PC-9 (cell line): Measurements from ENCODE around the gene RAB40C. TPM values are rescaled to one million over a fixed set of nuclear protein-coding genes. Genes with fewer than 3 reads are reported as not detected.

Experiments used
- BruUV-seq: library from RNA; stranded (reverse); fragments of 400-500 nt; replicated peaks from 2 replicates; lab custom pipeline; 2021; lab: Mats Ljungman, UMichigan
- CTCF ChIA-PET: fragments of 300-600 bp; sonication (Branson Sonifier 250); formaldehyde crosslinking; loops from one replicate; lab custom pipeline; 2022; ENCODE audit warnings: antibody characterized with exemption; lab: Charles Lee
- POLR2A ChIA-PET: fragments of 300-600 bp; sonication (Branson Sonifier 250); formaldehyde crosslinking; loops from one replicate; lab custom pipeline; 2022; ENCODE audit warnings: antibody characterized with exemption; ENCODE audit not compliant: unreplicated experiment; lab: Charles Lee
- DNase-seq, 2 experiments: peaks; one replicate each; pipeline versions ENCODE4 v3.0.0 to v3.0.0-alpha.2; 2015 to 2022; ENCODE audit warnings: mixed read lengths in 1 of 2
- H2AFZ ChIP-seq: fragments of 200-600 bp; sonication (generic); 2 replicates; pipeline ENCODE4 v1.8.1; 2017; ENCODE audit warnings: antibody characterized with exemption
- H3F3A ChIP-seq: fragments of 200-600 bp; sonication (generic); 2 replicates; pipeline ENCODE4 v1.8.1; 2017; ENCODE audit warnings: antibody characterized with exemption, mild to moderate bottlenecking, low read depth; ENCODE audit not compliant: insufficient read depth
- H3K27ac ChIP-seq: fragments of 200-600 bp; sonication (generic); 2 replicates; pipeline ENCODE4 v1.6.1; 2016; ENCODE audit warnings: mixed run types
- H3K27me3 ChIP-seq: fragments of 200-600 bp; sonication (generic); 2 replicates; pipeline ENCODE4 v1.6.1; 2016; ENCODE audit warnings: low read depth, mixed run types; ENCODE audit not compliant: insufficient read depth
- H3K36me3 ChIP-seq: fragments of 200-600 bp; sonication (generic); 2 replicates; pipeline ENCODE4 v1.6.1; 2016; ENCODE audit warnings: low read depth, mixed run types
- H3K4me1 ChIP-seq: fragments of 200-600 bp; sonication (generic); replicated peaks from 2 replicates; pipeline ENCODE4 v1.6.1; 2016; ENCODE audit warnings: mixed run types; ENCODE audit not compliant: insufficient read depth
- H3K4me2 ChIP-seq: fragments of 200-600 bp; sonication (generic); 2 replicates; pipeline ENCODE4 v1.6.1; 2017; ENCODE audit warnings: mixed run types
- H3K4me3 ChIP-seq: fragments of 200-600 bp; sonication (generic); 2 replicates; pipeline ENCODE4 v1.6.1; 2016; ENCODE audit warnings: mixed run types
- H3K79me2 ChIP-seq: fragments of 200-600 bp; sonication (generic); 2 replicates; pipeline ENCODE4 v1.6.1; 2017; ENCODE audit warnings: low read depth, mixed run types
- H3K9me2 ChIP-seq: fragments of 200-600 bp; sonication (generic); 2 replicates; pipeline ENCODE4 v1.8.1; 2017; ENCODE audit warnings: mild to moderate bottlenecking; ENCODE audit not compliant: insufficient read depth
- H3K9me3 ChIP-seq: fragments of 200-600 bp; sonication (generic); 2 replicates; pipeline ENCODE4 v1.8.1; 2016; ENCODE audit warnings: low read depth; ENCODE audit not compliant: insufficient read depth
- H4K20me1 ChIP-seq: fragments of 200-600 bp; sonication (generic); 2 replicates; pipeline ENCODE4 v1.8.1; 2017; ENCODE audit not compliant: insufficient read depth
- EZH2 ChIP-seq: fragments of 200-600 bp; sonication (generic); IDR thresholded peaks from 2 replicates; pipeline ENCODE4 v1.8.0; 2017; ENCODE audit warnings: antibody characterized with exemption, low read depth
- intact Hi-C: fragments of 100-400 bp; cut with micrococcal nuclease; formaldehyde crosslinking; loops from one replicate; pipeline ENCODE4 v1.10.0; 2022; ENCODE audit not compliant: unreplicated experiment
- microRNA-seq: library from miRNA; unstranded; fragments of <30 nt; microRNA quantifications from one replicate; pipeline ENCODE4 v1.2.0, GENCODE V29; 2021; ENCODE audit warnings: borderline number of aligned reads, borderline replicate concordance
- total RNA-seq: library from RNA; stranded (reverse); gene quantifications from 2 replicates; pipeline ENCODE4 v1.2.3, GENCODE V29; 2021
- TF ChIP-seq, protein P1 (sequence below): fragments of 200-600 bp; sonication (generic); conservative IDR thresholded peaks from 2 replicates; pipeline ENCODE4 v1.6.1; 2017; ENCODE audit warnings: mixed run types, antibody characterized with exemption, mild to moderate bottlenecking, moderate library complexity

Gene RAB40C
- total RNA-seq, 1 experiment from 2014 or later, result 47.1 TPM

- Histone ChIP-seq H3K27ac (no peak overlapping the region), H2AFZ (no peak overlapping the region), H3K27me3 (no peaks in the 10 kb centered on the region), H3K36me3 (no peaks in the 10 kb centered on the region; the same call in 1 of the 2 replicates), H3K4me3 (no peak overlapping the region), H3K9me2 (no peaks in the 10 kb centered on the region), H3K4me2 (no peak overlapping the region), H3K9me3 (no peaks in the 10 kb centered on the region), H4K20me1 (peaks cover 19% of the 10 kb centered on the region), H3F3A (peaks cover 27% of the 10 kb centered on the region; the same call in 1 of the 2 replicates), H3K4me1 (peaks cover 17% of the 10 kb centered on the region), H3K79me2 (peaks cover 20% of the 10 kb centered on the region)
- CTCF ChIA-PET, result interaction anchor here (0.6 kb wide), 1 partner anchor 28 kb away, joined by 7 read pairs; no protein-coding TSS in a partner anchor
- POLR2A ChIA-PET, result interaction anchor here (0.7 kb wide), 1 partner anchor 17 kb away, joined by 4 read pairs; no protein-coding TSS in a partner anchor
- DNase-seq, result no peak
- TF ChIP-seq, protein P1, sequence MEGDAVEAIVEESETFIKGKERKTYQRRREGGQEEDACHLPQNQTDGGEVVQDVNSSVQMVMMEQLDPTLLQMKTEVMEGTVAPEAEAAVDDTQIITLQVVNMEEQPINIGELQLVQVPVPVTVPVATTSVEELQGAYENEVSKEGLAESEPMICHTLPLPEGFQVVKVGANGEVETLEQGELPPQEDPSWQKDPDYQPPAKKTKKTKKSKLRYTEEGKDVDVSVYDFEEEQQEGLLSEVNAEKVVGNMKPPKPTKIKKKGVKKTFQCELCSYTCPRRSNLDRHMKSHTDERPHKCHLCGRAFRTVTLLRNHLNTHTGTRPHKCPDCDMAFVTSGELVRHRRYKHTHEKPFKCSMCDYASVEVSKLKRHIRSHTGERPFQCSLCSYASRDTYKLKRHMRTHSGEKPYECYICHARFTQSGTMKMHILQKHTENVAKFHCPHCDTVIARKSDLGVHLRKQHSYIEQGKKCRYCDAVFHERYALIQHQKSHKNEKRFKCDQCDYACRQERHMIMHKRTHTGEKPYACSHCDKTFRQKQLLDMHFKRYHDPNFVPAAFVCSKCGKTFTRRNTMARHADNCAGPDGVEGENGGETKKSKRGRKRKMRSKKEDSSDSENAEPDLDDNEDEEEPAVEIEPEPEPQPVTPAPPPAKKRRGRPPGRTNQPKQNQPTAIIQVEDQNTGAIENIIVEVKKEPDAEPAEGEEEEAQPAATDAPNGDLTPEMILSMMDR, result no peak
- TF ChIP-seq EZH2, result no peak
- intact Hi-C loops, result loop anchor here (1.0 kb wide), 1 partner anchor 8 kb away; no protein-coding TSS in a partner anchor
- BruUV-seq, result no TSS peak
These were observed 87.7 kb downstream of the RAB40C start for GRCh38 chr16:677316-678190.

DNA sequence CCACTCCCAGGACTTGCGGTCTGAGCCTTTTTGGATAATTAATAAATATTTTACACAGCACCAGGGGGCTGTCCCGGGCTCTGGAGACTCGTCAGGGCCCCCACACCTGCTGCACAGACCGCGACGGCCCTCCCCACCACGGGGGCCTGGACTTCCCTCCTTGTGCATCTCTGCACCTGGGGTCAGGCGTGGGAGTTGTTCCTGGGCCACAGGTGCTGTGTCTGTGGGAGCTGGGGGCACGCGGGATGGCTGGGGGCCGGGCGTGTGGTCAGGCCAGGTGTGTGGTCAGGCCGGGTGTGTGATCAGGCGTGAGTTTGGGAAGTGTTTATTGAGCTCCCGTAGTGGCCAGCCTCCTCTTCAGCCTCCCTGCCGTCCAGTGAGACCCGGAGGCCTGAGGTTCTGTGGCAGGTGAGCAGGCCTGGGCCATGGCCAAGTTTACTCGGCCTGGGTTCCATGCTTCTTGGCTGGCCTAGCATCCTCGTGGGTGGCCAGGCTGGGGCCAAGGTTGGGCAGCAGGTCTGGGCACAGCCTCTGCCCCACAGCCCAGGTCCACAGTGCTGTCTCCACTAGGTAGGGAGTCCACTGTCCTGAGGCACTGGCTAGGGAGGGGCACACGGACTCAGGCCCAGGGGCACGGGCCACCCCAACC, 88.5 kb downstream of the RAB40C start:
- Histone ChIP-seq H3K4me1 (peaks cover 25% of the 10 kb centered on the region), H3K27me3 (no peaks in the 10 kb centered on the region), H2AFZ (no peak overlapping the region), H3K27ac (no peak overlapping the region), H3K79me2 (peaks cover 28% of the 10 kb centered on the region), H3K9me3 (no peaks in the 10 kb centered on the region), H3K36me3 (no peaks in the 10 kb centered on the region; the same call in 1 of the 2 replicates), H3K4me2 (no peak overlapping the region), H3K9me2 (no peaks in the 10 kb centered on the region), H3K4me3 (no peak overlapping the region), H3F3A (peaks cover 35% of the 10 kb centered on the region; the same call in 1 of the 2 replicates), H4K20me1 (peaks cover 27% of the 10 kb centered on the region)
- BruUV-seq, result no TSS peak
- ChIA-PET CTCF (no interaction called here), POLR2A (interaction anchor here (0.7 kb wide), 1 partner anchor 18 kb away, joined by 4 read pairs; no protein-coding TSS in a partner anchor)
- DNase-seq, result no peak
- intact Hi-C loops, result no loop called here
- TF ChIP-seq EZH2, result no peak
- TF ChIP-seq, protein P1, result no peak

Small RNA genes within 50 kb of the gene (microRNA-seq; reads per million reads assigned to microRNA genes)
- gene MIR3176, result 5.4 reads per million

Other genes starting within 250 kb of the RAB40C start
- gene AXIN1, start 237.3 kb upstream of the RAB40C start, total RNA-seq, result 42.0 and 51.2 TPM in 2 replicates
- gene MRPL28, start 219.5 kb upstream of the RAB40C start, total RNA-seq, result 130 and 150 TPM in 2 replicates
- 41.4 and 45.6 TPM in 2 replicates for gene PGAP6, start 208.1 kb upstream of the RAB40C start, total RNA-seq
- 157 and 159 TPM in 2 replicates for gene NME4, start 192.9 kb upstream of the RAB40C start, total RNA-seq
- 65.4 and 78.4 TPM in 2 replicates for gene DECR2, start 188.2 kb upstream of the RAB40C start, total RNA-seq
- gene RAB11FIP3, start 164.4 kb upstream of the RAB40C start, total RNA-seq, result 38.4 and 42.4 TPM in 2 replicates
- 66.8 and 68.9 TPM in 2 replicates for gene CAPN15, start 62.4 kb upstream of the RAB40C start, total RNA-seq
- gene PRR35, start 29.7 kb upstream of the RAB40C start, total RNA-seq, result 0.35 TPM in 1 of 2 replicates, not detected in the other
- gene NHLRC4, start 23.1 kb upstream of the RAB40C start, total RNA-seq, result not detected in 2 replicates
- gene PIGQ, start 20.1 kb upstream of the RAB40C start, total RNA-seq, result 72.5 and 96.1 TPM in 2 replicates
- gene WFIKKN1, start 40.9 kb downstream of the RAB40C start, total RNA-seq, result 6.9 and 9.2 TPM in 2 replicates
- gene METTL26, start 46.2 kb downstream of the RAB40C start, total RNA-seq, result 144 and 158 TPM in 2 replicates
- 64.2 and 69.6 TPM in 2 replicates for gene MCRIP2, start 51.8 kb downstream of the RAB40C start, total RNA-seq
- gene WDR90, start 59.3 kb downstream of the RAB40C start, total RNA-seq, result 118 and 126 TPM in 2 replicates
- 143 and 173 TPM in 2 replicates for gene RHOT2, start 78.1 kb downstream of the RAB40C start, total RNA-seq
- 18.1 and 19.9 TPM in 2 replicates for gene RHBDL1, start 85.6 kb downstream of the RAB40C start, total RNA-seq
- gene STUB1, start 90.3 kb downstream of the RAB40C start, total RNA-seq, result 174 and 211 TPM in 2 replicates
- gene JMJD8, start 94.3 kb downstream of the RAB40C start, total RNA-seq, result 57.4 and 61.6 TPM in 2 replicates
- gene WDR24, start 100.3 kb downstream of the RAB40C start, total RNA-seq, result 23.9 and 33.6 TPM in 2 replicates
- gene FBXL16, start 115.7 kb downstream of the RAB40C start, total RNA-seq, result 22.2 and 24.0 TPM in 2 replicates
- 77.5 and 88.5 TPM in 2 replicates for gene METRN, start 125.1 kb downstream of the RAB40C start, total RNA-seq
- gene ANTKMT, start 131.1 kb downstream of the RAB40C start, total RNA-seq, result 55.0 and 102 TPM in 2 replicates
- gene CCDC78, start 136.4 kb downstream of the RAB40C start, total RNA-seq, result 4.2 and 6.4 TPM in 2 replicates
- 31.0 and 57.6 TPM in 2 replicates for gene HAGHL, start 137.0 kb downstream of the RAB40C start, total RNA-seq
- 44.2 and 45.8 TPM in 2 replicates for gene CIAO3, start 150.9 kb downstream of the RAB40C start, total RNA-seq
- gene MSLN, start 170.7 kb downstream of the RAB40C start, total RNA-seq, result 59.9 and 86.4 TPM in 2 replicates
- 53.3 and 56.7 TPM in 2 replicates for gene RPUSD1, start 198.3 kb downstream of the RAB40C start, total RNA-seq
- 67.7 and 77.8 TPM in 2 replicates for gene CHTF18, start 198.6 kb downstream of the RAB40C start, total RNA-seq
- not detected in 2 replicates for gene GNG13, start 210.7 kb downstream of the RAB40C start, total RNA-seq